IPS-18c (cell line): ENCODE data around the gene CALD1.

Experiments used
- H3K4me3 ChIP-seq: 2 replicates; pipeline ENCODE4 v1.7.0; 2013; ENCODE audit warnings: low read depth, mild to moderate bottlenecking, low read length, moderate library complexity; ENCODE audit not compliant: insufficient read depth
- H3K9me3 ChIP-seq: one replicate; pipeline ENCODE4 v1.6.1; 2013; ENCODE audit warnings: mild to moderate bottlenecking, low read length, moderate library complexity; ENCODE audit not compliant: control insufficient read depth, insufficient read depth

CALD1 gene

GRCh38 chr7:134936893-134937510, 157.6 kb downstream of the CALD1 start:
- Histone ChIP-seq H3K9me3 (no peaks in the 10 kb centered on the region), H3K4me3 (no peak overlapping the region)

GRCh38 chr7:134938141-134938540, 158.7 kb downstream of the CALD1 start:
- no peak overlapping the region for H3K4me3 ChIP-seq
- no peaks in the 10 kb centered on the region for H3K9me3 ChIP-seq

GRCh38 chr7:134939136-134939535, 159.7 kb downstream of the CALD1 start:
- Histone ChIP-seq H3K9me3 (no peaks in the 10 kb centered on the region), H3K4me3 (no peak overlapping the region)

GRCh38 chr7:134940729-134941128, 161.3 kb downstream of the CALD1 start:
- Histone ChIP-seq H3K4me3 (no peak overlapping the region), H3K9me3 (no peaks in the 10 kb centered on the region)

GRCh38 chr7:134941185-134941900, 161.9 kb downstream of the CALD1 start:
- Histone ChIP-seq H3K9me3 (no peaks in the 10 kb centered on the region), H3K4me3 (no peak overlapping the region)

- Histone ChIP-seq H3K9me3 (no peaks in the 10 kb centered on the region), H3K4me3 (no peak overlapping the region)
Measured at GRCh38 chr7:134941952-134942351, 162.5 kb downstream of the CALD1 start.

GRCh38 chr7:134942690-134943466, 163.4 kb downstream of the CALD1 start:
- Histone ChIP-seq H3K4me3 (no peak overlapping the region), H3K9me3 (no peaks in the 10 kb centered on the region)

- Histone ChIP-seq H3K4me3 (no peak overlapping the region), H3K9me3 (no peaks in the 10 kb centered on the region)
Measured at GRCh38 chr7:134943785-134944400, 164.5 kb downstream of the CALD1 start.

- H3K4me3 ChIP-seq = no peak overlapping the region
- H3K9me3 ChIP-seq = no peaks in the 10 kb centered on the region
Measured at GRCh38 chr7:134945691-134946090, 166.3 kb downstream of the CALD1 start.

- Histone ChIP-seq H3K9me3 (no peaks in the 10 kb centered on the region), H3K4me3 (no peak overlapping the region)
Measured at GRCh38 chr7:134946260-134946659, 166.8 kb downstream of the CALD1 start.

- H3K4me3 ChIP-seq = no peak overlapping the region
- no peaks in the 10 kb centered on the region for H3K9me3 ChIP-seq
Measured at GRCh38 chr7:134947329-134947728, 167.9 kb downstream of the CALD1 start.

- Histone ChIP-seq H3K4me3 (no peak overlapping the region), H3K9me3 (no peaks in the 10 kb centered on the region)
Measured at GRCh38 chr7:134947831-134948230, 168.4 kb downstream of the CALD1 start.

- H3K9me3 ChIP-seq = no peaks in the 10 kb centered on the region
- no peak overlapping the region for H3K4me3 ChIP-seq
Measured at GRCh38 chr7:134948246-134948645, 168.8 kb downstream of the CALD1 start.

GRCh38 chr7:134948736-134949135, 169.3 kb downstream of the CALD1 start:
- H3K4me3 ChIP-seq = no peak overlapping the region

GRCh38 chr7:134949171-134949570, 169.7 kb downstream of the CALD1 start:
- Histone ChIP-seq H3K4me3 (no peak overlapping the region), H3K9me3 (no peaks in the 10 kb centered on the region)

More at GRCh38 chr7:134948736-134949135, 169.3 kb downstream of the CALD1 start:
- H3K9me3 ChIP-seq = no peaks in the 10 kb centered on the region

GRCh38 chr7:134954197-134955082, 175.0 kb downstream of the CALD1 start:
- no peak overlapping the region for H3K4me3 ChIP-seq
- no peaks in the 10 kb centered on the region for H3K9me3 ChIP-seq

- H3K4me3 ChIP-seq = no peak overlapping the region
- H3K9me3 ChIP-seq = no peaks in the 10 kb centered on the region
Measured at GRCh38 chr7:134957005-134957404, 177.6 kb downstream of the CALD1 start.
